ENCODE measurements around the gene ARL16. TPM values are rescaled to one million over a fixed set of nuclear protein-coding genes. Genes with fewer than 3 reads are reported as not detected.

ARL16 gene
- total RNA-seq, 3 donors from 2014 or later: 34.9 to 44.2 (median 37.5) TPM

GRCh38 chr17:81662002-81662401 is 21.6 kb downstream of the ARL16 start:
- TF ChIP-seq POLR2A (IDR thresholded peaks at IDR 0.05) (no peak), CTCF (IDR thresholded peaks at IDR 0.05) (no peak), POLR2AphosphoS5 (IDR thresholded peaks at IDR 0.05) (no peak)
- intact Hi-C loops (cut with DNase I; ENCODE audit: low total_unique reads): no loop called here
- no peak for DNase-seq (ENCODE audit: low spot score in 2 of 2)
- H3K4me3 ChIP-seq: no peak overlapping the region
- no peak overlapping the region for H3K27ac ChIP-seq
- peaks cover 0 to 7% of the 10 kb centered on the region in 2 donors for H3K4me1 ChIP-seq
- no peaks in the 10 kb centered on the region for H3K9me3 ChIP-seq
- H3K36me3 ChIP-seq: no peaks in the 10 kb centered on the region
- no peaks in the 10 kb centered on the region for H3K27me3 ChIP-seq

GRCh38 chr17:81660441-81660840 is 23.2 kb downstream of the ARL16 start:
- intact Hi-C loops (cut with DNase I; ENCODE audit: low total_unique reads): no loop called here
- Histone ChIP-seq H3K27me3 (peaks cover 0 to 3% of the 10 kb centered on the region in 2 donors), H3K36me3 (no peaks in the 10 kb centered on the region), H3K9me3 (no peaks in the 10 kb centered on the region), H3K4me3 (no peak overlapping the region), H3K27ac (peak overlapping the region; percentile 86 to 90), H3K4me1 (peaks cover 0 to 3% of the 10 kb centered on the region in 2 donors)
- DNase-seq (ENCODE audit: low spot score in 2 of 2): no peak
- TF ChIP-seq POLR2AphosphoS5 (IDR thresholded peaks at IDR 0.05) (no peak), POLR2A (IDR thresholded peaks at IDR 0.05) (no peak)

- no peaks in the 10 kb centered on the region for H3K36me3 ChIP-seq
- H3K4me3 ChIP-seq: peak overlapping the region in 1 of 3 donors; percentile 1
- no peaks in the 10 kb centered on the region for H3K9me3 ChIP-seq
- peak overlapping the region; percentile 49 to 90 for H3K27ac ChIP-seq
- H3K27me3 ChIP-seq: peaks cover 0 to 5% of the 10 kb centered on the region in 2 donors
- intact Hi-C loops (cut with DNase I; ENCODE audit: low total_unique reads): no loop called here
- no peak for TF ChIP-seq POLR2AphosphoS5 (IDR thresholded peaks at IDR 0.05)
- no peak for TF ChIP-seq POLR2A (IDR thresholded peaks at IDR 0.05)
- no peak for TF ChIP-seq CTCF (IDR thresholded peaks at IDR 0.05)
- no peaks in the 10 kb centered on the region for H3K4me1 ChIP-seq
- no peak for DNase-seq (ENCODE audit: low spot score in 2 of 2)
Observed at GRCh38 chr17:81659038-81659437, 24.6 kb downstream of the ARL16 start.

- Histone ChIP-seq H3K9me3 (no peaks in the 10 kb centered on the region), H3K27me3 (peaks cover 0 to 17% of the 10 kb centered on the region in 2 donors), H3K4me1 (no peaks in the 10 kb centered on the region), H3K27ac (no peak overlapping the region), H3K36me3 (no peaks in the 10 kb centered on the region), H3K4me3 (no peak overlapping the region)
- intact Hi-C loops (cut with DNase I; ENCODE audit: low total_unique reads): no loop called here
- TF ChIP-seq CTCF (IDR thresholded peaks at IDR 0.05) (no peak), POLR2AphosphoS5 (IDR thresholded peaks at IDR 0.05) (no peak), POLR2A (IDR thresholded peaks at IDR 0.05) (no peak)
- no peak for DNase-seq (ENCODE audit: low spot score in 2 of 2)
Observed at GRCh38 chr17:81656835-81657234, 26.8 kb downstream of the ARL16 start.

GRCh38 chr17:81656118-81656743 is 27.4 kb downstream of the ARL16 start, which contains the start of gene PDE6G:
Gene PDE6G (minus strand): TSS chr17:81656542. CDS start chr17:81653305, 3,237 bp downstream.
- Histone ChIP-seq H3K9me3 (no peaks in the 10 kb centered on the region), H3K27me3 (peaks cover 0 to 23% of the 10 kb centered on the region in 2 donors), H3K27ac (no peak within 1 kb of the TSS), H3K4me1 (no peaks in the 10 kb centered on the region), H3K36me3 (no peaks in the 10 kb centered on the region), H3K4me3 (no peak within 1 kb of the TSS)
- TF ChIP-seq CTCF (IDR thresholded peaks at IDR 0.05): no peak
- no peak for TF ChIP-seq POLR2AphosphoS5 (IDR thresholded peaks at IDR 0.05)
- no peak for TF ChIP-seq POLR2A (IDR thresholded peaks at IDR 0.05)
- intact Hi-C loops (cut with DNase I; ENCODE audit: low total_unique reads): no loop called here
- DNase-seq (ENCODE audit: low spot score in 2 of 2): no peak
